ENCODE measurements around the gene DHRS13.
"Not testable (repeated sequence)": the region's sequence is repeated elsewhere in the genome, so short reads cannot be mapped to it uniquely, and the experiment has no call there.

The DHRS13 gene

GRCh38 chr17:28882154-28882895, 20.6 kb downstream of the DHRS13 start:
- DNase-seq (ENCODE audit: low spot score): no peak

- no peak for DNase-seq (ENCODE audit: low spot score)
Measured at GRCh38 chr17:28881533-28882056, 21.3 kb downstream of the DHRS13 start.

- no peak for DNase-seq (ENCODE audit: low spot score)
Measured at GRCh38 chr17:28880572-28880945, 22.3 kb downstream of the DHRS13 start.

GRCh38 chr17:28879886-28880571, 22.9 kb downstream of the DHRS13 start:
- DNase-seq (ENCODE audit: low spot score): no peak

GRCh38 chr17:28878981-28879380, 23.9 kb downstream of the DHRS13 start:
- no peak for DNase-seq (ENCODE audit: low spot score)

DNA sequence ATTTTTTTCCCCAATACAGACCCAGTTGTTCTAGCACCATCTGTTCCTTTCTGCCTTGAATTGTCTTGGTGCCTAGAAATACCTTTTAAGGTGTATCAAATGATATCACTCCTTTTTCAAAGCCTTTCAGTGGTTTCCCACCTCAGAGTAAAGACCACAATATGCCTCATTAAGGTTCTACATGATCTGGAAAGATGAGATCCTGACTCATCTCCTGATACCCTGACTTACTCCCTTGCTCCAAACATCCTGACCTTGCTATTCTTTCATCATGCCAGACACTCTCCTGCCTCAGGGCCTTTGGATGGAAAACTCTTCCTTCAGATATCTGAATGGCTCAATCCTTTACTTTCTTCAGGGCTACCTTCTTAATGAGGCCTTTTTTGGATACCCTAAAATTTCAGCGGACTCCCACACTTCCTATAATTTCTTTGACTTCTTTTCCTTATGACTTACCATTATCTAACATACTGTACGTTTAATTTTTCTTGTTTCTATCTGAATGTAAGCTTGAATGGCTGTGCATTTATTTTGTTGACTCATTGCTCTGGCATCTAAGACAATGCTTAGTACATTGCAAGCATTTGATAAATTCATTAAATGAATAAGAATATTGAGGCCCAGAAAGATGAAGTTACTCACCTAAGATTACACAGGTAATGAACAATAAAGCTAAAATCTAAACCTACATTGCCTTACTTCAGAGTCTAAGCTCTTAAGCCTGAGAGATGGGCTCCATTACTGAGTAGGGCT, 24.5 kb downstream of the DHRS13 start:
- DNase-seq (ENCODE audit: low spot score): no peak

GRCh38 chr17:28877150-28877711, 25.6 kb downstream of the DHRS13 start:
- DNase-seq (ENCODE audit: low spot score): not testable (repeated sequence)

GRCh38 chr17:28875848-28876550, 26.9 kb downstream of the DHRS13 start:
- DNase-seq (ENCODE audit: low spot score): no peak

GRCh38 chr17:28874750-28875149, 28.1 kb downstream of the DHRS13 start:
- DNase-seq (ENCODE audit: low spot score): no peak

DNA sequence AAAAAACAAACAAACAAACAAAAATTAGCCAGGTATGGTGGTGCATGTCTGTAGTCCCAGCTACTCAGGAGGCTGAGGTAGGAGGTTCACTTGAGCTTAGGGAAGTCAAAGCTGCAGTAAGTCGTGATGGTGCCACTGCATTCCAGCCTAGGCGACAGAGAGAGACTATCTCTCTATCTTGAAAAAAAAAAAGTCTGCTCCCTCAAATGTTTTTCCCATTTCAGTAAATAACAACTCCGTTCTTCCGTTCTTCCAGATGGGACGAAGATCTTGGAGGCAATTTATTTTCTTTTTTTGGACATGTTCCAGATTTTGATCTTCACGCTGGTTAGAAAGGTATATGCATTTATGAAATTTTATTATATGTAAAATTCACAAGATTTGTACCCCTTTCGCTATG, 29.0 kb downstream of the DHRS13 start:
- DNase-seq (ENCODE audit: low spot score): no peak

GRCh38 chr17:28871056-28871579, 31.8 kb downstream of the DHRS13 start:
- DNase-seq (ENCODE audit: low spot score): no peak

- DNase-seq (ENCODE audit: low spot score): no peak
Measured at GRCh38 chr17:28867276-28867675, 35.6 kb downstream of the DHRS13 start.

GRCh38 chr17:28865946-28866752, 36.7 kb downstream of the DHRS13 start:
- DNase-seq (ENCODE audit: low spot score): no peak

DNA sequence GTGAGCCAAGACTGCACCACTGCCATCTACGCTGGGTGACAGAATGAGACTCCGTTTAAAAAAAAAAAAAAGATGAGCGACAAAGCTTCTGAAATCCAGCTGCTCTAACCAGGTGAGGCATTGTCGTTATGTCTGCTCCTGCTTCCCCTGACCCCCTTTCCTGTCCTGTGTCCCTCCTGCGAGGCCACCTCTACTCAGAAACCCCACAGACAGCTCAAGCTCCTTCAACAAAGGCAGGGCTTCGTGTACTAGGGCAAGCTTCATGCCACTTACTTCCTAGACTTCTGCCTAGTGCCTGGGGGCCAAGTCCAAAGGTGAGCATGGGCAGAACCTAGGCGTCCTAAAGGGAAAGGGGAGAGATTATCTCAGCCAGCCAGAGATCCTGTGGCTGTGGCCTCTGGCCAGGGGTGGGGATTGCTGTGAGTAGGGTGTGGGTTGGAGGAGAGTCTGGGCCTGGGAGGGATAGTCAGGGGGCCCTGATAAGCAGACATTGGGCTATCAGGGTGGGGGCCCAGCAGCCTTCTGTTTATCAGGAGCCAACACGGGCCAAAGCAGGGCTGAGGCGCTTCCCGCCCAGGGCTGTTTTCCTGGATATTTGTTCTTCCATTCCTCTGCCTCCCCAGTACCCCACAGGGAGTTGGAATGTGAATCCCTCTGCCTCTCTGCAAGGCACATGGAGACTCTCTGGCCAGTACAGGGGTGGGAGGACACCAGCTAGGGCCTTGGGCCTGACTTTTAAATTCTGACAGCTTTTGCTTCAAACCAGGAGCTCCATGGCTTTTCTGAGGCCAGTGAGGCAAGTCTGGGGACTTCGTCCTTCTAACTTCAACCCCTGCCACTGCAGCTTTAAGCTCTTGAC, 37.7 kb downstream of the DHRS13 start:
- DNase-seq (ENCODE audit: low spot score): no peak

DNA sequence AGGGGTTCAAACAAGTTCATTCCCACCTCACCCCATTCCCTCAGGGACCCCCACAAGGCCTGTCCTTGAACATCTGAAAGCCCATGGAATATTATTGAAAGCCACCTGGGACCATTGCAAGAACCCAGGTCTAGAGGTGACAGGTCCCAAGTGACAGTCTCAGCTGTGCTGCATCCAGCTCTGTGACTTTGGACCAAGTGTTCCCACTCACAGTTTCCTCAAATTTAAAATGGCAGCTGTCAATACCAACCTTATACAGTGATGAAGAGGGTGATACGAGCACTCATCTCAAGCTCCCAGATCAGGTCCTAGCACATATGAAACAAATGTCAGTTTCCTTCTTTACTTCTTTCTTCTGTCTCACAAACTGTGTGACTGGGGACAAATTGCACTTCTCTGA, 38.9 kb downstream of the DHRS13 start:
- no peak for DNase-seq (ENCODE audit: low spot score)

DNA sequence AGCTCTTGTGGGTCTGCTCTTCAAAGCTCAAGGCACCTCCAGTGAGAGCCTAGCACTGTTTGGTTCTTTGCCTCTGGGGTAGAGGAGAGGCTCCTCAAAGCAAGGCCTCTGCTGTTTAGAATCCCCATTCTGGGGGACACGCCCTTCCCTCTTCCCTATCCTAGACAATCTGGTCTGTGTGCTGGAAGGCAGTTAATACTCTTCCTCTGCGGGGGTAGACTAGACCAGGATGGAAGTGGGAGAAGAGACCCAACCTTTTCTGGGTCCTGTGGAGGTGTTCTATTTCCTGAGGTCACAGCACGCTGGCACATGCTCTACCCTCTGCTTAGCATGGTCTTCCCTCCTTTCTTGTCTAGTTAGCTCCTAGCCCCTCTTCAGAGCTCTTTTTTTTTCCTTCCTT, 40.3 kb downstream of the DHRS13 start:
- DNase-seq (ENCODE audit: low spot score): no peak

- DNase-seq (ENCODE audit: low spot score): no peak
Measured at GRCh38 chr17:28861393-28862203, 41.3 kb downstream of the DHRS13 start.

- no peak for DNase-seq (ENCODE audit: low spot score)
Measured at GRCh38 chr17:28860363-28860808, 42.5 kb downstream of the DHRS13 start.
